ENCODE measurements around the gene KIF9. TPM values are rescaled to one million over a fixed set of nuclear protein-coding genes. Genes with fewer than 3 reads are reported as not detected.

The KIF9 gene
- total RNA-seq, 1 experiment from 2014 or later, result 8.9 TPM

- no peaks in the 10 kb centered on the region for H3K36me3 ChIP-seq (ENCODE audit: control insufficient read depth, insufficient read depth, low read length)
- ChIA-PET CTCF (no interaction called here), POLR2A (interaction anchor here (0.5 kb wide), 1 partner anchor 116 kb away, joined by 9 read pairs; no protein-coding TSS in a partner anchor)
- no peak overlapping the region for H3K4me3 ChIP-seq (ENCODE audit: low read depth in 2 of 2, low read length in 2 of 2)
- BruUV-seq (replicated peaks), result no TSS peak
- ATAC-seq (no peak), DNase-seq (ENCODE audit: low read depth, low spot score) (no peak)
- no peaks in the 10 kb centered on the region for H3K27me3 ChIP-seq (ENCODE audit: control insufficient read depth, insufficient read depth, low read length)
- intact Hi-C loops (cut with micrococcal nuclease; ENCODE audit: unreplicated experiment), result no loop called here
- H3K9me3 ChIP-seq (ENCODE audit: control insufficient read depth, insufficient read depth, low read depth, low read length), result no peaks in the 10 kb centered on the region
- in situ Hi-C loops (cut with HindIII; ENCODE audit: low pct_unique_long_range_greater_than_20kb, low sequenced_read_pairs), result no loop called here
- H3K4me1 ChIP-seq (ENCODE audit: control insufficient read depth, insufficient read depth, low read length), result no peaks in the 10 kb centered on the region
- no peak for TF ChIP-seq POLR2AphosphoS5 (IDR thresholded peaks at IDR 0.05; ENCODE audit: low read depth, low read length)
- no peak overlapping the region for H3K27ac ChIP-seq (ENCODE audit: low read length)
Measured at GRCh38 chr3:47247131-47248064, 35.2 kb downstream of the KIF9 start.

- ATAC-seq, result no peak
- TF ChIP-seq POLR2AphosphoS5 (IDR thresholded peaks at IDR 0.05; ENCODE audit: low read depth, low read length), result no peak
- TF ChIP-seq TCF7L2 (IDR thresholded peaks at IDR 0.05; ENCODE audit: low read depth, low read length), result no peak
- TF ChIP-seq REST (IDR thresholded peaks at IDR 0.05; ENCODE audit: insufficient read depth in 1 of 2, low read depth in 2 of 2, low read length in 1 of 2), result no peak
- TF ChIP-seq SIN3A (IDR thresholded peaks at IDR 0.05; ENCODE audit: borderline replicate concordance, insufficient read depth, low read depth, low read length), result no peak
- no peak for TF ChIP-seq CTCF (IDR thresholded peaks at IDR 0.05)
- H3K9me3 ChIP-seq (ENCODE audit: control insufficient read depth, insufficient read depth, low read depth, low read length), result no peaks in the 10 kb centered on the region
- H3K4me1 ChIP-seq (ENCODE audit: control insufficient read depth, insufficient read depth, low read length), result no peaks in the 10 kb centered on the region
- in situ Hi-C loops (cut with HindIII; ENCODE audit: low pct_unique_long_range_greater_than_20kb, low sequenced_read_pairs), result no loop called here
- no peaks in the 10 kb centered on the region for H3K36me3 ChIP-seq (ENCODE audit: control insufficient read depth, insufficient read depth, low read length)
- H3K27me3 ChIP-seq (ENCODE audit: control insufficient read depth, insufficient read depth, low read length), result no peaks in the 10 kb centered on the region
- no peak overlapping the region for H3K4me3 ChIP-seq (ENCODE audit: low read depth in 2 of 2, low read length in 2 of 2)
- no peak for DNase-seq (ENCODE audit: low read depth, low spot score)
- BruUV-seq (replicated peaks), result no TSS peak
- no peak overlapping the region for H3K27ac ChIP-seq (ENCODE audit: low read length)
- ChIA-PET CTCF (no interaction called here), POLR2A (no interaction called here)
- intact Hi-C loops (cut with micrococcal nuclease; ENCODE audit: unreplicated experiment), result no loop called here
Measured at GRCh38 chr3:47245271-47245670, 37.3 kb downstream of the KIF9 start.

GRCh38 chr3:47244531-47245100, 38.0 kb downstream of the KIF9 start:
- ChIA-PET CTCF (no interaction called here), POLR2A (no interaction called here)
- Histone ChIP-seq H3K4me3 (ENCODE audit: low read depth in 2 of 2, low read length in 2 of 2) (no peak overlapping the region), H3K27me3 (ENCODE audit: control insufficient read depth, insufficient read depth, low read length) (no peaks in the 10 kb centered on the region), H3K9me3 (ENCODE audit: control insufficient read depth, insufficient read depth, low read depth, low read length) (no peaks in the 10 kb centered on the region), H3K36me3 (ENCODE audit: control insufficient read depth, insufficient read depth, low read length) (no peaks in the 10 kb centered on the region), H3K4me1 (ENCODE audit: control insufficient read depth, insufficient read depth, low read length) (no peaks in the 10 kb centered on the region), H3K27ac (ENCODE audit: low read length) (no peak overlapping the region)
- ATAC-seq, result no peak
- in situ Hi-C loops (cut with HindIII; ENCODE audit: low pct_unique_long_range_greater_than_20kb, low sequenced_read_pairs) (no loop called here), intact Hi-C loops (cut with micrococcal nuclease; ENCODE audit: unreplicated experiment) (no loop called here)
- no peak for DNase-seq (ENCODE audit: low read depth, low spot score)
- BruUV-seq (replicated peaks), result no TSS peak
- TF ChIP-seq CTCF (IDR thresholded peaks at IDR 0.05) (no peak), POLR2AphosphoS5 (IDR thresholded peaks at IDR 0.05; ENCODE audit: low read depth, low read length) (no peak), TCF7L2 (IDR thresholded peaks at IDR 0.05; ENCODE audit: low read depth, low read length) (no peak), SIN3A (IDR thresholded peaks at IDR 0.05; ENCODE audit: borderline replicate concordance, insufficient read depth, low read depth, low read length) (no peak), REST (IDR thresholded peaks at IDR 0.05; ENCODE audit: insufficient read depth in 1 of 2, low read depth in 2 of 2, low read length in 1 of 2) (no peak)
